ENCODE results near the gene CELF2.
"Not testable (repeated sequence)": the region's sequence is repeated elsewhere in the genome, so short reads cannot be mapped to it uniquely, and the experiment has no call there.

CELF2 gene

GRCh38 chr10:11119843-11120242 lies 102.2 kb downstream of the CELF2 start:
- in situ Hi-C loops (cut with MboI; ENCODE audit: low pct_unique_long_range_greater_than_20kb, low sequenced_read_pairs, unreplicated experiment): no loop called here
- no peak for DNase-seq (ENCODE audit: low spot score)
- TF ChIP-seq CTCF (IDR thresholded peaks at IDR 0.05; ENCODE audit: extremely low read depth, insufficient read depth, missing control alignments): no peak

- in situ Hi-C loops (cut with MboI; ENCODE audit: low pct_unique_long_range_greater_than_20kb, low sequenced_read_pairs, unreplicated experiment): no loop called here
- DNase-seq (ENCODE audit: low spot score): no peak
- TF ChIP-seq CTCF (IDR thresholded peaks at IDR 0.05; ENCODE audit: extremely low read depth, insufficient read depth, missing control alignments): no peak
These were observed 103.0 kb downstream of the CELF2 start for GRCh38 chr10:11120711-11121110.

GRCh38 chr10:11123892-11124291 lies 106.2 kb downstream of the CELF2 start:
- DNase-seq (ENCODE audit: low spot score); in situ Hi-C loops (cut with MboI; ENCODE audit: low pct_unique_long_range_greater_than_20kb, low sequenced_read_pairs, unreplicated experiment): not testable (repeated sequence)

- no peak for TF ChIP-seq CTCF (IDR thresholded peaks at IDR 0.05; ENCODE audit: extremely low read depth, insufficient read depth, missing control alignments)
- no peak for DNase-seq (ENCODE audit: low spot score)
- in situ Hi-C loops (cut with MboI; ENCODE audit: low pct_unique_long_range_greater_than_20kb, low sequenced_read_pairs, unreplicated experiment): no loop called here
These were observed 107.3 kb downstream of the CELF2 start for GRCh38 chr10:11125004-11125403.

GRCh38 chr10:11127017-11127416 lies 109.3 kb downstream of the CELF2 start:
- DNase-seq (ENCODE audit: low spot score); in situ Hi-C loops (cut with MboI; ENCODE audit: low pct_unique_long_range_greater_than_20kb, low sequenced_read_pairs, unreplicated experiment): not testable (repeated sequence)

- in situ Hi-C loops (cut with MboI; ENCODE audit: low pct_unique_long_range_greater_than_20kb, low sequenced_read_pairs, unreplicated experiment): no loop called here
- no peak for TF ChIP-seq CTCF (IDR thresholded peaks at IDR 0.05; ENCODE audit: extremely low read depth, insufficient read depth, missing control alignments)
- DNase-seq (ENCODE audit: low spot score): no peak
These were observed 113.5 kb downstream of the CELF2 start for GRCh38 chr10:11131112-11131639.

- TF ChIP-seq CTCF (IDR thresholded peaks at IDR 0.05; ENCODE audit: extremely low read depth, insufficient read depth, missing control alignments): no peak
- in situ Hi-C loops (cut with MboI; ENCODE audit: low pct_unique_long_range_greater_than_20kb, low sequenced_read_pairs, unreplicated experiment): no loop called here
- DNase-seq (ENCODE audit: low spot score): no peak
These were observed 116.7 kb downstream of the CELF2 start for GRCh38 chr10:11134411-11134810.

- in situ Hi-C loops (cut with MboI; ENCODE audit: low pct_unique_long_range_greater_than_20kb, low sequenced_read_pairs, unreplicated experiment): no loop called here
- no peak for TF ChIP-seq CTCF (IDR thresholded peaks at IDR 0.05; ENCODE audit: extremely low read depth, insufficient read depth, missing control alignments)
- DNase-seq (ENCODE audit: low spot score): no peak
These were observed 118.0 kb downstream of the CELF2 start for GRCh38 chr10:11135709-11136108.

All from GM13977 (cell line).